Measurements from ENCODE around the gene ALG5. TPM values are rescaled to one million over a fixed set of nuclear protein-coding genes. Genes with fewer than 3 reads are reported as not detected.

ALG5 gene
- total and polyA plus RNA-seq, 11 donors, result 8.4 to 31.8 (median 13.1) TPM

- intact Hi-C loops (cut with DNase I), result no loop called here
- DNase-seq (no peak), ATAC-seq (no peak)
- no peaks in the 10 kb centered on the region for H3K27me3 ChIP-seq
- 91 to 100% (median 95%) methylated on average over 1 of the region's 1 CpG for WGBS, 4 donors
- H3K4me1 ChIP-seq, result peaks cover 0 to 8% (median 0%) of the 10 kb centered on the region in 12 donors
- no peak overlapping the region for H3K27ac ChIP-seq
- peaks cover 0 to 93% (median 72%) of the 10 kb centered on the region in 9 donors for H3K36me3 ChIP-seq
- TF ChIP-seq, protein P1, sequence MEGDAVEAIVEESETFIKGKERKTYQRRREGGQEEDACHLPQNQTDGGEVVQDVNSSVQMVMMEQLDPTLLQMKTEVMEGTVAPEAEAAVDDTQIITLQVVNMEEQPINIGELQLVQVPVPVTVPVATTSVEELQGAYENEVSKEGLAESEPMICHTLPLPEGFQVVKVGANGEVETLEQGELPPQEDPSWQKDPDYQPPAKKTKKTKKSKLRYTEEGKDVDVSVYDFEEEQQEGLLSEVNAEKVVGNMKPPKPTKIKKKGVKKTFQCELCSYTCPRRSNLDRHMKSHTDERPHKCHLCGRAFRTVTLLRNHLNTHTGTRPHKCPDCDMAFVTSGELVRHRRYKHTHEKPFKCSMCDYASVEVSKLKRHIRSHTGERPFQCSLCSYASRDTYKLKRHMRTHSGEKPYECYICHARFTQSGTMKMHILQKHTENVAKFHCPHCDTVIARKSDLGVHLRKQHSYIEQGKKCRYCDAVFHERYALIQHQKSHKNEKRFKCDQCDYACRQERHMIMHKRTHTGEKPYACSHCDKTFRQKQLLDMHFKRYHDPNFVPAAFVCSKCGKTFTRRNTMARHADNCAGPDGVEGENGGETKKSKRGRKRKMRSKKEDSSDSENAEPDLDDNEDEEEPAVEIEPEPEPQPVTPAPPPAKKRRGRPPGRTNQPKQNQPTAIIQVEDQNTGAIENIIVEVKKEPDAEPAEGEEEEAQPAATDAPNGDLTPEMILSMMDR (IDR thresholded peaks at IDR 0.05), result no peak
- no peak for TF ChIP-seq POLR2A (IDR thresholded peaks at IDR 0.05)
- no peak overlapping the region for H3K4me3 ChIP-seq
- no peaks in the 10 kb centered on the region for H3K9me3 ChIP-seq
These were observed 46.9 kb upstream of the ALG5 start for GRCh38 chr13:37046062-37046461.

GRCh38 chr13:37040789-37041188 is 41.6 kb upstream of the ALG5 start:
- ATAC-seq, result no peak
- DNase-seq, result no peak
- Histone ChIP-seq H3K4me3 (no peak overlapping the region), H3K4me1 (peaks cover 0 to 8% (median 0%) of the 10 kb centered on the region in 12 donors), H3K27ac (no peak overlapping the region), H3K27me3 (no peaks in the 10 kb centered on the region), H3K36me3 (peaks cover 0 to 100% (median 94%) of the 10 kb centered on the region in 9 donors), H3K9me3 (no peaks in the 10 kb centered on the region)
- intact Hi-C loops (cut with DNase I), result no loop called here
- no peak for TF ChIP-seq POLR2A (IDR thresholded peaks at IDR 0.05)
- TF ChIP-seq, protein P1 (IDR thresholded peaks at IDR 0.05), result no peak

DNA sequence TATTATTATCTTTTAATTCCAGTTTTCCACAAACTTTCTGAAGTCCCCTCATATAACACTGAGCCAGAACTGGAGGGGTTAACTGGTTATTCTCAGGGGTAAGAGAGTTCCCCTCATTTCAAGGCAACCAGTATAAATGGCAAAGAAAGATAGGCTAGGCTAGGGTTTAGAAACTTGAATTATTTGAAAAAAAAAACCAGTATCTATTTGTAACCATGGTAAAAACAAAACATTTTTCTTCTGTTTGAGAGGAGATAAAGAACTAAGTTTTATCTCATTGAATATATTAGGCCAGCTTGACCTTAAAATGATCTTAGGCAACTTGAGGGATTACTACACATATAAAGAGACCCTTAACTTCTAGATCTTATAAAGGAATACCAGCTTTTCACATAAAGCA is 40.8 kb upstream of the ALG5 start:
- Histone ChIP-seq H3K27me3 (no peaks in the 10 kb centered on the region), H3K4me1 (peaks cover 0 to 4% (median 0%) of the 10 kb centered on the region in 12 donors), H3K9me3 (no peaks in the 10 kb centered on the region), H3K27ac (no peak overlapping the region), H3K4me3 (no peak overlapping the region), H3K36me3 (peaks cover 0 to 100% (median 98%) of the 10 kb centered on the region in 9 donors)
- DNase-seq (no peak), ATAC-seq (no peak)
- intact Hi-C loops (cut with DNase I), result no loop called here
- TF ChIP-seq POLR2A (IDR thresholded peaks at IDR 0.05), result no peak
- TF ChIP-seq, protein P1 (IDR thresholded peaks at IDR 0.05), result no peak

GRCh38 chr13:37037241-37037640 is 38.1 kb upstream of the ALG5 start:
- WGBS, 4 donors, result 97 to 100% (median 99%) methylated on average over 3 of the region's 3 CpGs

GRCh38 chr13:37029617-37030016 is 30.5 kb upstream of the ALG5 start:
- Histone ChIP-seq H3K9me3 (no peaks in the 10 kb centered on the region), H3K27ac (no peak overlapping the region), H3K36me3 (peaks cover 0 to 100% (median 99%) of the 10 kb centered on the region in 9 donors), H3K4me3 (no peak overlapping the region), H3K4me1 (no peaks in the 10 kb centered on the region), H3K27me3 (no peaks in the 10 kb centered on the region)
- ATAC-seq (no peak), DNase-seq (no peak)
- intact Hi-C loops (cut with DNase I), result no loop called here
- WGBS, 4 donors, result 94 to 97% (median 96%) methylated on average over 4 of the region's 4 CpGs
- TF ChIP-seq POLR2A (IDR thresholded peaks at IDR 0.05), result no peak
- TF ChIP-seq, protein P1 (IDR thresholded peaks at IDR 0.05), result no peak

More at GRCh38 chr13:37037241-37037640, 38.1 kb upstream of the ALG5 start:
- no peak for TF ChIP-seq POLR2A (IDR thresholded peaks at IDR 0.05)
- H3K9me3 ChIP-seq, result no peaks in the 10 kb centered on the region
- no peak overlapping the region for H3K27ac ChIP-seq
- H3K4me3 ChIP-seq, result no peak overlapping the region
- no peaks in the 10 kb centered on the region for H3K4me1 ChIP-seq
- no peak for ATAC-seq
- DNase-seq, result no peak
- no peaks in the 10 kb centered on the region for H3K27me3 ChIP-seq
- H3K36me3 ChIP-seq, result peaks cover 0 to 100% (median 99%) of the 10 kb centered on the region in 9 donors
- intact Hi-C loops (cut with DNase I), result loop anchor here in 1 of 10 donors (1.0 kb wide), 1 partner anchor 22 kb away; no protein-coding TSS in a partner anchor
